NCI-H2227 (cell line): ENCODE results near the gene AREL1.

Source experiments
- DNase-seq: peaks from one replicate; lab custom pipeline; 2025; ENCODE audit not compliant: unreplicated experiment; lab: John Stamatoyannopoulos, UW

AREL1 gene

DNA sequence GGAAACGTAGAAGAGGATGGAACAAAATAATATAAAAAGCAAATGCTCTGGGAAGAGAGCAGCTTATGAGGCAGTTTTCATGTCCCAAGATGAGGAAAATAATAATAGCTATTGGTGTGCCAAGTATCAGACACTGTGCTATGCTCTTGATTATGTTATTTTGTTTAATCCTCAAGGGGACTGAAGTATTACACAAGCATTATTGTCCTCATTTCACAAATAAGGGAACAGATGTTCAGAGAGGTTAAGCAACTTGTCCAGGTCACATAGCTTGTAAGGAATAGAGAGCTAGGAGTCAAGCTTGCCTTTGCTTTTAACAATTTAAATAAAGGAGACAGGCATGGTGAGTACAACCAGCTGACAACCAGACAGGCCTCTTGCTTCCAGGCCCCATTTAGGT lies 73.9 kb downstream of the AREL1 start:
- no peak for DNase-seq

GRCh38 chr14:74638066-74638465 lies 74.8 kb downstream of the AREL1 start:
- DNase-seq: no peak

- peak; percentile 44 for DNase-seq
These were observed 75.7 kb downstream of the AREL1 start for GRCh38 chr14:74637178-74637550.

- DNase-seq: no peak
These were observed 76.3 kb downstream of the AREL1 start for GRCh38 chr14:74636424-74637177.

GRCh38 chr14:74635847-74636246 lies 77.0 kb downstream of the AREL1 start:
- DNase-seq: no peak

DNA sequence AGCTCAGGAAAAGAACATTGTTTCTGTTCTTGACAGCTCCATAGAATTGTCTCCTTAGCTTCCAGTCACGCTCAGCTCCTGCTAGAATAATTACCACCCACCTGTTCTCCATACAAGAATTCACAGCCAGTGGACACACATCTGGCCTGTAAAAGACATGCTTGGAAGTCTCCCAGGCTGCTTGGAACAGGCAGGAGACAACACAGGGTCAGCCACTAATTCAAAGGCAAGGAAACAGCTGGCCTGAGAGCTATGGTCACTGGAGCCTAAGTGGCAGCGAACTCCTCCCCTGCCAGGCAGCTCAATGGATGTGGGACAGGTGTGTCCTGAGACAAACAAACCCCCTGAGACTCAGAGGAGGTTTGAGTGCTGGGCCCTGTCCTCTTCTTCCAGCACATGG lies 77.9 kb downstream of the AREL1 start:
- peak; percentile 35 for DNase-seq

GRCh38 chr14:74634481-74634880 lies 78.4 kb downstream of the AREL1 start:
- no peak for DNase-seq

- DNase-seq: no peak
These were observed 81.8 kb downstream of the AREL1 start for GRCh38 chr14:74630881-74631690.

- no peak for DNase-seq
These were observed 84.5 kb downstream of the AREL1 start for GRCh38 chr14:74628418-74628817.

GRCh38 chr14:74627076-74627475 lies 85.8 kb downstream of the AREL1 start:
- no peak for DNase-seq

DNA sequence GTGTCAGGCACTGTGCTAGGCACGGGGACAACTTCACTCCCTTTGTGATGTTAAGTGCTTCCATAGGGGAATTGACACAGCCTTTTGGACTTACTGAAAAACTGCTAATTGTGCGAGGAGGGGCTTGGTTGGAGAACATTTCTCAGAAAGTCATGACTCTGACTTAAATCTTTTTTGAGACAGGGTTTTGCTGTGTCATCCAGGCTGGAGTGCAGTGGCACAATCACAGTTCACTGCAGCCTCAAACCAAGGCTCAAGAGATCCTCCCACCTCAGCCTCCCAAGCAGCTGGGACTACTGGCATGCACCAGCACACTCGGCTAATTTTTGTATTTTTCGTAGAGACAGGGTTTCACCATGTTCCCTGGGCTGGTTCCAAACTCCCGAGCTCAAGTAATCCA lies 90.6 kb downstream of the AREL1 start:
- no peak for DNase-seq

DNA sequence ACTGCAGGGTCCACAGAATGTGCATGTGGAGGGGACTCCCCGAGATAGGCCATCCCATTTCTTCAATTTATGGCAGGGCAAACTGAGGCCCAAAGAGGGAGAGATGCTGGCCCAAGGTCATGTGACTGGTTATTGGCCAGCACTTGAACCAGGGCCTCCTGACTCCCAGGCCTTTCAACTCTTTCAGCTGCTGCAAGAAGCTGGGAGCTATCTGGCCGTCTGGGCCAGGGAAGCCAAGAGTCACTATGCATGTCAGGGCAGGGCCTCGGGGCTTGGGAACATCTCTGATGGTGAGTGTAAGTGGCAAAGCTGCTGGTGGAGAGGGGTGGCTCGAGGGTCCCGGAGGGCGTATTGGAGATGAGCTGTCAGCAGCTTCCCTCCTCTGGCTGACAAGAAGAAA lies 91.3 kb downstream of the AREL1 start:
- no peak for DNase-seq

DNA sequence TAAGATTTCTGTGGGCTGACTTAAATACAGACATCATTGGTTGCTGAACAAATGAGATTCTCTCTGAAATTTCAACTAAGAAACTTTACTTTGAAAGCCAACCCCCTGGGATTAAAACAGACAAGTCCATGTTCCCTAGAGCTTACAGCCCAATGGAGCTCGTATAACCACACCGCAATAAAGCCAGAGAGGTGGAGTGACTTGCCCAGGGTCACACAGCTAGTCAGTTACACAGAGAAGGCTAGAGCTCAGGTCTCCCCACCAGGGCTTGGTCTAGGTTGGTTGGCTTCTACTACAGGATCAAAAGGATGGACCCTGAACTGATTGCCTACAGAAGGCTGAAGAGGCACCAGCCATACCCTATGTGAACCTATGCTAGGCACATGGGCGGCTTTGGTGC lies 92.0 kb downstream of the AREL1 start:
- no peak for DNase-seq

DNA sequence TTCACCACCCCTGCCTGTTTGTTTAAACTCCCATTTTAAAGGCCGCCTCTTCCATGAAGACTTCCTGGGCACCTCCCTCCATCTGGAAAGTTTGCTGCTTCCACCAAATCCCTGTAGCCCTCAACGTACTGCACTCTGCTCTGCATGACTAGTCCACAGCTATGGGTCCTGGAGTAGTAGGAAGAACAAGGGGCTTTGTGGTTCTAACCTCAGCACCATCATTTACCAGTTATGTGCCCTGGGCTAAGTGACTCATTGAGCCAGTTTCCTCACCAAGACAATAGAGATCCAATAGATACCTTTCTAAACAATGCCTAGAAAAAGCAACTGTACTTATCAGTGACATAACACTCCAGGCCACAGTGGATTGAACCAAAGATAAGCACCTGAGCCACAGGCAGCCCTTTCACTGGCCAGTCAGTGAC lies 92.4 kb downstream of the AREL1 start:
- no peak for DNase-seq

- DNase-seq: no peak
These were observed 93.2 kb downstream of the AREL1 start for GRCh38 chr14:74619672-74620131.

GRCh38 chr14:74618078-74618952 lies 94.6 kb downstream of the AREL1 start:
- no peak for DNase-seq

DNA sequence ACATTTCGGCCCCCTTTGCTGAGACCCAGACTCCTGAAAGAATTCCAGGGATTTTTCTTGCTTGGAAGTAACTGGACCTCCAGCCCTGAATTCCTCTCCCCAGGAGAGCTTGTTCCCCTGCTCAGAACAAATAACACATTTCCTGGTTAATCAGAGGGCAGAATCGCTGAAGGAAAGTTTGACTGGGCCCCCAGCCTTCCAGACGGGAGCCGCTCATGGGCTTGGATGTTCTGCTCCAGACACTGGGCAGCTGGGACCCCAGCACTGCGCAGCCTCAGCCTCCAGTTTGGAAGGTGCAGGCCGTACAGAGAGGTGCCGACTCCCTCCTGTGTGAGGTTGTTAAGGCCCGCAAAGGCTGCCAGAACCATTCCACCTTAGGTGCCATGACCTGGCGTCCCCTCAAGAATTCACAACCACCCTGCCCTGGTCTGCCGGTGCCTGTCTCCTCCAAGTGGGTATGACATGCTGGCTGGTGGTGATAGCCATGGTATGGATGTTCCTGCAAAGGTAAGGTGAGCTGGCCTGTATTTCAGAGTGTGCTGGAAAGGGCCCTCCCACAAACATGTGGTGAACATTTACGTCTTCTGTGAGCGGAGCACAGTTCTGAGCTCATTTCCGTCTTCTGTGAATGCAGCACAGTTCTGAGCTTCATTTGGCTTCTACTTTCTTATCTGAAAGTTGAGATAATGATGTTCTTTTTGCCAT lies 95.7 kb downstream of the AREL1 start:
- no peak for DNase-seq

GRCh38 chr14:74616507-74616906 lies 96.4 kb downstream of the AREL1 start:
- DNase-seq: no peak

DNA sequence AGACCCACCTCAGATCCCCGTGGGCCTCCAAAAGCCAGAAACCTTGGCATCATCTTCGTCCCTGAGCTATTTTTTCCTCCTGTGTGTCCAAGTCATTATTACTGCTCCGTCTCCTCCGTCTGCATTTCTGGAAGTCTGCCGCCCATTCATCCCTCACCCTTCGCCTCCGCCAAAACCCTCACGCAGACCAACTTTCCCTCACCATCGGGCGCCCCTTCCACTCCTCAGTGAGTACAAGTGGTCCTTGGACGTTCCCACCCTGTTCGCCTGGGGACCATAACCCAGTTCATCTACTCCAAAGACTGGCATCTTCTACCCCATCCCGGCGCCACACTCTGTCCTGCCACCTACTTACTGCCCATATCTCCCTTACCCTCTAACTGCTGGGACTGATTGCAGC lies 97.1 kb downstream of the AREL1 start:
- DNase-seq: no peak
